GM12873 (cell line): ENCODE results near the gene CARHSP1.

ENCODE experiments used
- TF ChIP-seq, protein P1 (sequence below): IDR thresholded peaks from 2 replicates; pipeline ENCODE4 v1.5.1; 2012; ENCODE audit warnings: low read depth, mild to moderate bottlenecking, moderate library complexity, low read length, control low read depth; ENCODE audit not compliant: insufficient read depth; ENCODE audit errors: missing control alignments

Gene CARHSP1

DNA sequence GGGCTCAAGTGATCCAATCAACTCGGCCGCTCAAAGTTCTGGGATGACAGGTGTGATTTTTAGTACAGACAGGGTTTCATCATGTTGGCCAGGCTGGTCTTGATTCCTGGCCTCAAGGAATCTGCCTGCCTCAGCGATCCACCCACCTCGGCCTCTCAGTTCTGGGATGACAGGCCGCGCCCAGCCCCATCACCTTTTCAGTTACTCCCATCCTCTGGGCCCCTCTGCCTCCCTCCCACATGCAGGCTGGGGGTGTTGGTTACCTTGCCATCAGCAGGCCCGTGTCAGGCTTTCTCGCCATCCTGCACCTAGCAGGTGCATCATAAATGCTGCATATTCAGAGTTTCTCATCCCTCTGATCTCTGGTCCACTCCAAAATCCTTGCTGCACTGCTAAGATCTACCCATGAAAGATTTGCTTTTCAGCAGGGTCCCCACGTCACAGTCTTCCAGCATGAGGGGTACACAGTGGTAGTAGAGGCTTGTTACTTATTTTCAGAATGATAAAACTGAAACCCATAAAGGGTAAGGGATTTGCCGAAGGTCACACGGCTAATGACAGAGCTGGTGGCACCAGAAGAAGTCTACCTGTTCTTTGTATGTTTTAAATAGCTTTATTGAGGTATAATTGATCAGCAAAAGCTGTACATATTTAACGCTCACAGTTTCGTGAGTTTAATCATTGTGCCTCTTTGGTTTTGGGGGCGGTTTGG, 54.6 kb downstream of the CARHSP1 start:
- TF ChIP-seq, protein P1, sequence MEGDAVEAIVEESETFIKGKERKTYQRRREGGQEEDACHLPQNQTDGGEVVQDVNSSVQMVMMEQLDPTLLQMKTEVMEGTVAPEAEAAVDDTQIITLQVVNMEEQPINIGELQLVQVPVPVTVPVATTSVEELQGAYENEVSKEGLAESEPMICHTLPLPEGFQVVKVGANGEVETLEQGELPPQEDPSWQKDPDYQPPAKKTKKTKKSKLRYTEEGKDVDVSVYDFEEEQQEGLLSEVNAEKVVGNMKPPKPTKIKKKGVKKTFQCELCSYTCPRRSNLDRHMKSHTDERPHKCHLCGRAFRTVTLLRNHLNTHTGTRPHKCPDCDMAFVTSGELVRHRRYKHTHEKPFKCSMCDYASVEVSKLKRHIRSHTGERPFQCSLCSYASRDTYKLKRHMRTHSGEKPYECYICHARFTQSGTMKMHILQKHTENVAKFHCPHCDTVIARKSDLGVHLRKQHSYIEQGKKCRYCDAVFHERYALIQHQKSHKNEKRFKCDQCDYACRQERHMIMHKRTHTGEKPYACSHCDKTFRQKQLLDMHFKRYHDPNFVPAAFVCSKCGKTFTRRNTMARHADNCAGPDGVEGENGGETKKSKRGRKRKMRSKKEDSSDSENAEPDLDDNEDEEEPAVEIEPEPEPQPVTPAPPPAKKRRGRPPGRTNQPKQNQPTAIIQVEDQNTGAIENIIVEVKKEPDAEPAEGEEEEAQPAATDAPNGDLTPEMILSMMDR: no peak

DNA sequence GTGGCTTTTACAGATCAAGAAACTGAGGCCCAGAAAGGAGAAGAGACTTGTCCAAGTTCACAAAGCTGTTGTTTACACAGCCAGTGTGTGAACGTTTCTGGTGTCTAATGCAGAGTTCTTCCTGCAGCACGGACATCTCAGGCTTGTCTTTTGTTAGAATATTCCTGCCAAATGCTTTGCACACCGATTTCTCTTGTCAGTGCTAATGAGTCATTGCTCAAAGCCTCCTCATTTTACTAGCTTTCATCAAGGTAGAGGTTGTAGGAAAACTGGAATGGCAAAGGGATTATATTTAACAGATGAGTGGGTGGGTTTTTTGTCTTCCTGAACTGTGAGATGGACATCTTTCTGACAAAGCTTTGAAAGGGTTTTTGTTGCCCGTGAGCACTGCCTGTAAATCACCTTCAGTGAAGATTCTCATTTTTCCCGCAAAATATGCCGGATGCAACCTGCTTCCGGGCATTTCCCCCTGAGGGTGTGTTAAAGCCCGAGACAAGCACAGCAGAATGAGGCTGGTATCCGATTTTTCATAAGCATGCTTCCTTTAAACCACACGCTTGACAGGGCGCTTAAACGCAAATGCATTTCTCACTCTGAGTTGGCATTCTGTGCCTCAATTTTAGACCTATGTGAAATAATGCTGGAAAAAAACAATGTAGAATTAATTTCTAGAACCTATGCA, 56.5 kb downstream of the CARHSP1 start:
- TF ChIP-seq, protein P1: no peak

DNA sequence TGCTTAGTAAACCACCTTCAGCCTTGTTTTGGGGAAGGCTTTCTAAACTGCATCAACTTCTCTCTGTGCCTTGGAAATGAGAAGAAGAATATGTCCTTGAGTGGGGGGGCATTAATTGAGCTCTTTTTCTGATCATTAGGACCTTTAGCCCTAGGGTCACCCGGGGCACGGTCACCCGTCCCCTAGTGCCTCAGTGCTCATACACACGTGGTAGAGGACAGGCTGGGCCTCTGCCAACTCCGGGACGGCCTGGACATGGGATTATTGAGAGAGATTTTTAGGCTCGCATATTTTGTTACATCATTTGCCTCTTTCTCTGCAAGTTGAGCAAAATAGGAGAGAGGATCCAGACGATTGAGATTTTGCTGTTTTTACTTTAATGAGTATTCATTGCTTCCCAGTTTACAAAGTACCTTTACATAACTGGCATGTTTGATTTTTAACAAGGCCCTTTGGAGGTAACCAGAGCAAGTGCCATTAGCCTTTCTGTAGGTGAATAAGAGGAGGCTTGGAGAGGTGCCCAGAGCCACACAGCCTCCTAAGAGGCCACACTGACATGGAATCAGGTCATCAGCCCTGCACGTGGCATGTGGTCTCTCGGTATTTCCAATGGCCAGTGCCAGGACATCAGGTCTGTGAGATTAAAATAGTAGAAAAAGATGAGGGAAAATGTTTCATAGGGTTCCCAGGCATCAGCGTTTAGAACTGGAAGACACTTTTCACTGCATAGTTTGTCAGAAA, 60.0 kb downstream of the CARHSP1 start:
- TF ChIP-seq, protein P1: no peak

DNA sequence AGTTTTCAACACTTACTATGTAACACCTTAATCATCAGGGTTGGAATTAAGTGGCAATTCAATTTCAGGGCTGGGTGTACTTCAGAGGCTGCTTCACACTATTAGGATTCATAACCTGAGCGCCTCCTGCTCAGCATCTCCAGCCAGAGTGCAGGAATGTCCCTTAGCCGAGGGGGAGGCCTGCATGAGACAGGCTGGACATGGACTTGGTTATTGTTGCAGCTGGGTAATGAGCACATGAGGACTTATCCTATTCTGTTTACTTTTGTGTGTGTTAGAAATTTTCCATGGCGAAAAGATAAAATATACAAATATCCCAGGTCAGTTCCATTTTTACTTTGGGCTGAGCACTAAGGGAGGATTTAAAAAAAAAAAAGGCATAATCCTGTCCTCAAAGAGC, 60.8 kb downstream of the CARHSP1 start:
- TF ChIP-seq, protein P1: no peak

DNA sequence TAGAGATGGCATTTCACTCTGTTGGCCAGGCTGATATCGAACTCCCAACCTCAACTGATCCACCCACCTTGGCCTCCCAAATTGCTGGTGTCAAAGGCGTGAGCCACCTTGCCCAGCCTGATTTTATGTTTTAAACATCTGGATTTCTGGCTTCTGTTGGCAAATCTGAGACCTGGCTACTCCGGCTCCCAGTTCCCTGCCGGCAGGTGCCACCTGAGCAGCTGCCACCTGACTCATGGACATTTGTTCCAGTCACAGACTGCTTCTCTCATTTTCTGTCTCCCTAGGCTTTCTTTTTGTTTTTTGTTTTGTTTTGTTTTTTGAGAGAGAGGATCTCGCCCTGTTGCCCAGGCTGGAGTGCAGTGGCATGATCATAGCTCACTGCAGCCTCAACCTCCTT, 61.6 kb downstream of the CARHSP1 start:
- TF ChIP-seq, protein P1: no peak

DNA sequence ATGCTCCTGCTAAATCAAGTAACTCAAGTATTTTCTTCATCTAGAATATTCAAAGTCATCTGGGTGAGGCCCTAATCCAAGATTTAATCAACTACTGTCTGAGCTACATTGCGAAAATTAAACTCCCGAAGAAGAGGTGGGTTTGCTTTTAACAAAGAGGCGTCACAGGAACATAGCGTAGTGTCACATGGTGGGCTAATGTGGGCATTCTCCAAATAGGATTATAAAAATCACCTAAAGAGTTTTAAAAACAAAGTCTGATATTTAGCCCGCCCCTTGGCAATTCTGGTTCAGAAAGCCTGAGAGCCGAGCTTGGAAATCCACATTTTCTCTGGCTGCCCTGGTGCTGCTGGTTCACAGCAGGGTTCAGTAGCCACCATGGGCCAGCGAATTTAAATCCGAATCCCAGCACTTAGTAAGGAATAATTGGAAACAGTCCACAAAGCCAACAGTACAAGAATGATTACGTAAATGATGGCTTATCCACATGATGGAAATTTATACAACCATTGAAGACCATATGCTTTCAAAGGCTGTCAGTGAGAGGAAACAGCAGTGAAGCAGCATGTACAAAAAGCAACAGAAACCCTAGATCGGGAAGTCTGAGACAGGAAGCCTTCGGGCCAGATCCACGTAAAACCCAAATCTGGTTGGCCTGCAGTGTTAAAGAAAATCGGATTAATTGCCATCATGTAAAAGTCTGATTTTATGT, 62.4 kb downstream of the CARHSP1 start:
- TF ChIP-seq, protein P1: no peak

DNA sequence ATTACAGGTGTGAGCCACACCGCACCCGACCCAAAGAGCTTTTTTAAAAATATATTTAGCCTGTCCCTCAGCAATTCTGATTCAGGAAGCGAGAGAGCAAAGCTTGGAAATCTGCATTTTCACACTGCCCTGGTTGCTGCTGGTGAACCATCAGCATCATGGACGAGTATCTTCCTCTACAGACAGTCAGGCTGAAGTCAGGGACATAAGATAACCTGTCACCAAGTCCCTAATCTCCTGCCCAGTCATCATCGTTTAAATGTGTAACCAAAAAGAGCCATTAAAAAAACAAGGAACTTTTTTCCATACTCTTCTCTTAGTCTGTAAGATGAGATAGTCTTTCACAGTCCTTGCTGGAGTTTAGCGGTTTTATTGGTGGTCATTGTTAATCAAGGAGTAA, 64.5 kb downstream of the CARHSP1 start:
- TF ChIP-seq, protein P1: no peak
